ENCODE results near the gene PCGF2.

PCGF2 gene

DNA sequence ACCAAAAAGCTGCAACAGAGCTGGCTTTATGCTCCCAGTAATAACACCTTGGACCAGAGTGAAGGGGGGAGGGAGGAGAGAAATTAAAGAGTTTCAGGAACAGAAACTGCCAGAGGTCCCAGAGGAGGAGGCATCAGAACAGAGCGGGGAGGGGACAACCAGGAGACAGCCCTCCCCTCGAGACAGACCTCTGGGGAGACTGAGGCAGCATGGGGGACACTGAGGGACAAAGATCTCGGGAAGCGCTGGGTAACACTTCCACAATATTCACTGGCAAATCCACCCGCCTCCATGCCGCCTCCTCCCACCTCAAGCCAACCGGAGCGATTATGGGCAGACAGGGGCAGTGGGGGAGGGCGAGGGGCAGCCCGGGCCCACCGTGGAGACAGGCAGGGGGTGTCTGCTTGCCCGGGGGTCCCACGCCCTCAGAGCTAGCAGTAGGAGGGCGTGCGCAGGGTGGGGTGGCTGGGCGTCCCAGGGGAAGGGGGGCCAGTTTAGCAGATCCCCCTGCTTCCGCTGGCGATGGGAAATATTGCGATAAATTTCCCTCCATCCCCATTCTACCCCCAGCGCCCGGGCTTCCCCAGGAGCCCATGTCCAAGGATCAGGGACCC is 1.2 kb downstream of the PCGF2 start (continued):
- TF ChIP-seq, protein P1, sequence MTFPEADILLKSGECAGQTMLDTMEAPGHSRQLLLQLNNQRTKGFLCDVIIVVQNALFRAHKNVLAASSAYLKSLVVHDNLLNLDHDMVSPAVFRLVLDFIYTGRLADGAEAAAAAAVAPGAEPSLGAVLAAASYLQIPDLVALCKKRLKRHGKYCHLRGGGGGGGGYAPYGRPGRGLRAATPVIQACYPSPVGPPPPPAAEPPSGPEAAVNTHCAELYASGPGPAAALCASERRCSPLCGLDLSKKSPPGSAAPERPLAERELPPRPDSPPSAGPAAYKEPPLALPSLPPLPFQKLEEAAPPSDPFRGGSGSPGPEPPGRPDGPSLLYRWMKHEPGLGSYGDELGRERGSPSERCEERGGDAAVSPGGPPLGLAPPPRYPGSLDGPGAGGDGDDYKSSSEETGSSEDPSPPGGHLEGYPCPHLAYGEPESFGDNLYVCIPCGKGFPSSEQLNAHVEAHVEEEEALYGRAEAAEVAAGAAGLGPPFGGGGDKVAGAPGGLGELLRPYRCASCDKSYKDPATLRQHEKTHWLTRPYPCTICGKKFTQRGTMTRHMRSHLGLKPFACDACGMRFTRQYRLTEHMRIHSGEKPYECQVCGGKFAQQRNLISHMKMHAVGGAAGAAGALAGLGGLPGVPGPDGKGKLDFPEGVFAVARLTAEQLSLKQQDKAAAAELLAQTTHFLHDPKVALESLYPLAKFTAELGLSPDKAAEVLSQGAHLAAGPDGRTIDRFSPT (tag by site-specific recombination; IDR thresholded peaks at IDR 0.05), result peak; percentile 45; the same call in 1 of the 2 replicates
- no peak for TF ChIP-seq KLF16 (tag by site-specific recombination; IDR thresholded peaks at IDR 0.05)
- TF ChIP-seq ZNF530 (tag by site-specific recombination; IDR thresholded peaks at IDR 0.05; ENCODE audit: low read depth), result no peak
- TF ChIP-seq KLF10 (tag by site-specific recombination; IDR thresholded peaks at IDR 0.05), result no peak
- TF ChIP-seq ZNF529 (tag by site-specific recombination; IDR thresholded peaks at IDR 0.05; ENCODE audit: insufficient replicate concordance), result no peak
- no peak for TF ChIP-seq ZNF292 (tag by site-specific recombination; IDR thresholded peaks at IDR 0.05; ENCODE audit: borderline replicate concordance, low read depth)
- TF ChIP-seq, protein P2, sequence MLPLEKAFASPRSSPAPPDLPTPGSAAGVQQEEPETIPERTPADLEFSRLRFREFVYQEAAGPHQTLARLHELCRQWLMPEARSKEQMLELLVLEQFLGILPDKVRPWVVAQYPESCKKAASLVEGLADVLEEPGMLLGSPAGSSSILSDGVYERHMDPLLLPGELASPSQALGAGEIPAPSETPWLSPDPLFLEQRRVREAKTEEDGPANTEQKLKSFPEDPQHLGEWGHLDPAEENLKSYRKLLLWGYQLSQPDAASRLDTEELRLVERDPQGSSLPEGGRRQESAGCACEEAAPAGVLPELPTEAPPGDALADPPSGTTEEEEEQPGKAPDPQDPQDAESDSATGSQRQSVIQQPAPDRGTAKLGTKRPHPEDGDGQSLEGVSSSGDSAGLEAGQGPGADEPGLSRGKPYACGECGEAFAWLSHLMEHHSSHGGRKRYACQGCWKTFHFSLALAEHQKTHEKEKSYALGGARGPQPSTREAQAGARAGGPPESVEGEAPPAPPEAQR (tag by site-specific recombination; IDR thresholded peaks at IDR 0.05), result no peak
- TF ChIP-seq, protein P3, sequence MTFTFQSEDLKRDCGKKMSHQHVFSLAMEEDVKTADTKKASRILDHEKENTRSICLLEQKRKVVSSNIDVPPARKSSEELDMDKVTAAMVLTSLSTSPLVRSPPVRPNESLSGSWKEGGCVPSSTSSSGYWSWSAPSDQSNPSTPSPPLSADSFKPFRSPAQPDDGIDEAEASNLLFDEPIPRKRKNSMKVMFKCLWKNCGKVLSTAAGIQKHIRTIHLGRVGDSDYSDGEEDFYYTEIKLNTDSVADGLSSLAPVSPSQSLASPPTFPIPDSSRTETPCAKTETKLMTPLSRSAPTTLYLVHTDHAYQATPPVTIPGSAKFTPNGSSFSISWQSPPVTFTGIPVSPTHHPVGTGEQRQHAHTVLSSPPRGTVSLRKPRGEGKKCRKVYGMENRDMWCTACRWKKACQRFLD (tag by site-specific recombination; IDR thresholded peaks at IDR 0.05), result no peak
- TF ChIP-seq ZNF121 (tag by site-specific recombination; IDR thresholded peaks at IDR 0.05), result no peak
- TF ChIP-seq ZNF157 (tag by site-specific recombination; IDR thresholded peaks at IDR 0.05), result no peak
- no peak for TF ChIP-seq ZNF791 (tag by site-specific recombination; IDR thresholded peaks at IDR 0.05)
- TF ChIP-seq GLIS2 (tag by site-specific recombination; IDR thresholded peaks at IDR 0.05), result peak; percentile 71
- no peak for TF ChIP-seq IKZF3 (tag by site-specific recombination; IDR thresholded peaks at IDR 0.05)
- TF ChIP-seq ZFHX2 (tag by site-specific recombination; conservative IDR thresholded peaks at IDR 0.05), result peak; percentile 92
- TF ChIP-seq ZNF596 (tag by site-specific recombination; IDR thresholded peaks at IDR 0.05), result no peak
- TF ChIP-seq, protein P4, sequence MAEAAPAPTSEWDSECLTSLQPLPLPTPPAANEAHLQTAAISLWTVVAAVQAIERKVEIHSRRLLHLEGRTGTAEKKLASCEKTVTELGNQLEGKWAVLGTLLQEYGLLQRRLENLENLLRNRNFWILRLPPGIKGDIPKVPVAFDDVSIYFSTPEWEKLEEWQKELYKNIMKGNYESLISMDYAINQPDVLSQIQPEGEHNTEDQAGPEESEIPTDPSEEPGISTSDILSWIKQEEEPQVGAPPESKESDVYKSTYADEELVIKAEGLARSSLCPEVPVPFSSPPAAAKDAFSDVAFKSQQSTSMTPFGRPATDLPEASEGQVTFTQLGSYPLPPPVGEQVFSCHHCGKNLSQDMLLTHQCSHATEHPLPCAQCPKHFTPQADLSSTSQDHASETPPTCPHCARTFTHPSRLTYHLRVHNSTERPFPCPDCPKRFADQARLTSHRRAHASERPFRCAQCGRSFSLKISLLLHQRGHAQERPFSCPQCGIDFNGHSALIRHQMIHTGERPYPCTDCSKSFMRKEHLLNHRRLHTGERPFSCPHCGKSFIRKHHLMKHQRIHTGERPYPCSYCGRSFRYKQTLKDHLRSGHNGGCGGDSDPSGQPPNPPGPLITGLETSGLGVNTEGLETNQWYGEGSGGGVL (tag by site-specific recombination; IDR thresholded peaks at IDR 0.05), result no peak
- 0 out of 2 replicates have a peak, but pooled peaks have one; percentile 27 for TF ChIP-seq WT1 (tag by site-specific recombination; IDR thresholded peaks at IDR 0.05)
- no peak for TF ChIP-seq ZNF514 (tag by site-specific recombination; IDR thresholded peaks at IDR 0.05)
- peak; percentile 97 for TF ChIP-seq GLIS1 (tag by site-specific recombination; IDR thresholded peaks at IDR 0.05)
- TF ChIP-seq ZFP3 (tag by site-specific recombination; IDR thresholded peaks at IDR 0.05; ENCODE audit: low read depth), result no peak
- TF ChIP-seq ZNF416 (tag by site-specific recombination; IDR thresholded peaks at IDR 0.05), result no peak
- TF ChIP-seq, protein P5, sequence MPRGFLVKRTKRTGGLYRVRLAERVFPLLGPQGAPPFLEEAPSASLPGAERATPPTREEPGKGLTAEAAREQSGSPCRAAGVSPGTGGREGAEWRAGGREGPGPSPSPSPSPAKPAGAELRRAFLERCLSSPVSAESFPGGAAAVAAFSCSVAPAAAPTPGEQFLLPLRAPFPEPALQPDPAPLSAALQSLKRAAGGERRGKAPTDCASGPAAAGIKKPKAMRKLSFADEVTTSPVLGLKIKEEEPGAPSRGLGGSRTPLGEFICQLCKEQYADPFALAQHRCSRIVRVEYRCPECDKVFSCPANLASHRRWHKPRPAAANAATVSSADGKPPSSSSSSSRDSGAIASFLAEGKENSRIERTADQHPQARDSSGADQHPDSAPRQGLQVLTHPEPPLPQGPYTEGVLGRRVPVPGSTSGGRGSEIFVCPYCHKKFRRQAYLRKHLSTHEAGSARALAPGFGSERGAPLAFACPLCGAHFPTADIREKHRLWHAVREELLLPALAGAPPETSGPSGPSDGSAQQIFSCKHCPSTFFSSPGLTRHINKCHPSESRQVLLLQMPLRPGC (tag by site-specific recombination; IDR thresholded peaks at IDR 0.05), result no peak
- TF ChIP-seq ZBTB8A (tag by site-specific recombination; IDR thresholded peaks at IDR 0.05), result no peak; the same call in 1 of the 2 replicates
- no peak for TF ChIP-seq ZNF223 (tag by site-specific recombination; IDR thresholded peaks at IDR 0.05)
- no peak for TF ChIP-seq ZNF610 (tag by site-specific recombination; IDR thresholded peaks at IDR 0.05; ENCODE audit: borderline replicate concordance)
- TF ChIP-seq HOXA7 (CRISPR knock-in tag; IDR thresholded peaks at IDR 0.05; ENCODE audit: borderline replicate concordance), result no peak
- TF ChIP-seq ZNF558 (tag by site-specific recombination; IDR thresholded peaks at IDR 0.05), result no peak
- TF ChIP-seq, protein P6, sequence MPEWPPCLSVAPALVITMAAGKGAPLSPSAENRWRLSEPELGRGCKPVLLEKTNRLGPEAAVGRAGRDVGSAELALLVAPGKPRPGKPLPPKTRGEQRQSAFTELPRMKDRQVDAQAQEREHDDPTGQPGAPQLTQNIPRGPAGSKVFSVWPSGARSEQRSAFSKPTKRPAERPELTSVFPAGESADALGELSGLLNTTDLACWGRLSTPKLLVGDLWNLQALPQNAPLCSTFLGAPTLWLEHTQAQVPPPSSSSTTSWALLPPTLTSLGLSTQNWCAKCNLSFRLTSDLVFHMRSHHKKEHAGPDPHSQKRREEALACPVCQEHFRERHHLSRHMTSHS (tag by site-specific recombination; IDR thresholded peaks at IDR 0.05), result no peak
- no peak for TF ChIP-seq ZNF843 (tag by site-specific recombination; IDR thresholded peaks at IDR 0.05)
- no peak for TF ChIP-seq ZNF266 (tag by site-specific recombination; IDR thresholded peaks at IDR 0.05; ENCODE audit: low read depth)
- TF ChIP-seq ZNF341 (tag by site-specific recombination; IDR thresholded peaks at IDR 0.05; ENCODE audit: low read depth), result peak; percentile 58; the same call in 1 of the 2 replicates
